Chondrocyte (in vitro differentiated cells): Measurements from ENCODE around the gene DDX49. TPM values are rescaled to one million over a fixed set of nuclear protein-coding genes. Genes with fewer than 3 reads are reported as not detected.

Experiments used
- DNase-seq: peaks from one replicate; pipeline ENCODE4 v3.0.0; 2021; ENCODE audit warnings: mixed read lengths, low spot score
- H3K27ac Mint-ChIP-seq: one replicate; pipeline ENCODE4 v1.8.0; 2021; ENCODE audit warnings: mild to moderate bottlenecking, moderate library complexity, mixed read lengths; ENCODE audit not compliant: unreplicated experiment
- H3K27me3 Mint-ChIP-seq: 2 replicates; pipeline ENCODE4 v1.8.0; 2021; ENCODE audit warnings: low read depth, mixed read lengths
- H3K36me3 Mint-ChIP-seq: 2 replicates; pipeline ENCODE4 v1.8.0; 2021; ENCODE audit warnings: low read depth, mixed read lengths
- H3K4me1 Mint-ChIP-seq: 2 replicates; pipeline ENCODE4 v1.8.0; 2021; ENCODE audit warnings: low read depth, mild to moderate bottlenecking, mixed read lengths
- H3K4me3 Mint-ChIP-seq: one replicate; pipeline ENCODE4 v1.8.0; 2021; ENCODE audit warnings: mild to moderate bottlenecking, moderate library complexity, mixed read lengths; ENCODE audit not compliant: unreplicated experiment
- H3K9me3 Mint-ChIP-seq: 2 replicates; pipeline ENCODE4 v1.8.0; 2021; ENCODE audit warnings: low read depth, mixed read lengths
- total RNA-seq: library from RNA; stranded (reverse); gene quantifications from 3 replicates; pipeline ENCODE4 v1.2.1, GENCODE V29; 2021
- TF ChIP-seq, protein P1 (sequence below): fragments of 200-600 bp; sonication (generic); IDR thresholded peaks from 2 replicates; pipeline ENCODE4 v1.5.0; 2021; ENCODE audit warnings: antibody characterized with exemption, mild to moderate bottlenecking, moderate library complexity

The DDX49 gene
- total RNA-seq, 1 donor from 2014 or later, result 50.6 TPM

DNA sequence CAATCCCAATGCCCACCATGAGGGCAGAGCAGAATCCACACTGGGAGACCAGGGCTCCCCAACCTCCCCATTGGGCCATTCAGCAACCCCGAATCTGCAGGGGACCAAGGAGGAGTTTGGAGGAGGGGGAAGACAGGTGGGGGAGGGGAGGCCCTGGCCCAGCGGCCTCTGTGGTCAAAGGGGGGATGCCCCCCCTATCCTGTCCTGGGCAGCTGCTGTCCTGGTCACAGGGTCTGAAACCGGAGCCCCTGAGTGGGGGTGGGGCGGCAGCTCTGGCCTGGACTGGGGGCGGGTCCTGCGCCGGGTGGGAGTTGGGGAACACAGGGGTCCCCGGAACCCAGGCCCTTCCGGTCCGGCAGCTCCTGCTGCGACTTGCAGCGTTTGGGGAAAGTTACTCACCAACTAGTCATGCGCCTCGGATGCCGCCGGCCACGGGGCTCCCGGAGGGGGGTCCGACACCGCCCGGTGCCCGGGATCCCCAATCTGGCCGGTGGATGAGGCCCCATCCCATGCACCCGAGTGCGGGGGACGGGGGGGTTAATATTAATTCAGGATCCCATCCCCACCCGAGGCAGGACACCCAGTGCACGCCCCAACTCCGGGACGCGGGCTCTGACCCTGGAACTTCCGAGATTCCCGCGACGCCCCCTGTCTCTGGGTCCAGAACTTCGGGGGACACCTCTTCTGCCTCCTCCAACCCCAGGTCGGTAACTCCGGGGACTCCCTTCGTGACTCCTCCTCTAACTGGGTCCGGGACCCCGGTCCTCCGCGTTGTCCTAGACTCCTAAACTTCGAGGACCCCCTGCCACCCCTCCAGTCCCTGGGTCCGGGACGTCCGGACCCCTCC, 20.6 kb downstream of the DDX49 start:
- DNase-seq, result no peak
- H3K36me3 Mint-ChIP-seq, result peaks cover 2% of the 10 kb centered on the region
- TF ChIP-seq, protein P1, sequence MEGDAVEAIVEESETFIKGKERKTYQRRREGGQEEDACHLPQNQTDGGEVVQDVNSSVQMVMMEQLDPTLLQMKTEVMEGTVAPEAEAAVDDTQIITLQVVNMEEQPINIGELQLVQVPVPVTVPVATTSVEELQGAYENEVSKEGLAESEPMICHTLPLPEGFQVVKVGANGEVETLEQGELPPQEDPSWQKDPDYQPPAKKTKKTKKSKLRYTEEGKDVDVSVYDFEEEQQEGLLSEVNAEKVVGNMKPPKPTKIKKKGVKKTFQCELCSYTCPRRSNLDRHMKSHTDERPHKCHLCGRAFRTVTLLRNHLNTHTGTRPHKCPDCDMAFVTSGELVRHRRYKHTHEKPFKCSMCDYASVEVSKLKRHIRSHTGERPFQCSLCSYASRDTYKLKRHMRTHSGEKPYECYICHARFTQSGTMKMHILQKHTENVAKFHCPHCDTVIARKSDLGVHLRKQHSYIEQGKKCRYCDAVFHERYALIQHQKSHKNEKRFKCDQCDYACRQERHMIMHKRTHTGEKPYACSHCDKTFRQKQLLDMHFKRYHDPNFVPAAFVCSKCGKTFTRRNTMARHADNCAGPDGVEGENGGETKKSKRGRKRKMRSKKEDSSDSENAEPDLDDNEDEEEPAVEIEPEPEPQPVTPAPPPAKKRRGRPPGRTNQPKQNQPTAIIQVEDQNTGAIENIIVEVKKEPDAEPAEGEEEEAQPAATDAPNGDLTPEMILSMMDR, result peak; percentile 29
- peaks cover 16% of the 10 kb centered on the region for H3K4me1 Mint-ChIP-seq
- H3K4me3 Mint-ChIP-seq, result peak overlapping the region; percentile 89
- H3K27me3 Mint-ChIP-seq, result no peaks in the 10 kb centered on the region
- H3K9me3 Mint-ChIP-seq, result no peaks in the 10 kb centered on the region
- H3K27ac Mint-ChIP-seq, result peak overlapping the region; percentile 80

DNA sequence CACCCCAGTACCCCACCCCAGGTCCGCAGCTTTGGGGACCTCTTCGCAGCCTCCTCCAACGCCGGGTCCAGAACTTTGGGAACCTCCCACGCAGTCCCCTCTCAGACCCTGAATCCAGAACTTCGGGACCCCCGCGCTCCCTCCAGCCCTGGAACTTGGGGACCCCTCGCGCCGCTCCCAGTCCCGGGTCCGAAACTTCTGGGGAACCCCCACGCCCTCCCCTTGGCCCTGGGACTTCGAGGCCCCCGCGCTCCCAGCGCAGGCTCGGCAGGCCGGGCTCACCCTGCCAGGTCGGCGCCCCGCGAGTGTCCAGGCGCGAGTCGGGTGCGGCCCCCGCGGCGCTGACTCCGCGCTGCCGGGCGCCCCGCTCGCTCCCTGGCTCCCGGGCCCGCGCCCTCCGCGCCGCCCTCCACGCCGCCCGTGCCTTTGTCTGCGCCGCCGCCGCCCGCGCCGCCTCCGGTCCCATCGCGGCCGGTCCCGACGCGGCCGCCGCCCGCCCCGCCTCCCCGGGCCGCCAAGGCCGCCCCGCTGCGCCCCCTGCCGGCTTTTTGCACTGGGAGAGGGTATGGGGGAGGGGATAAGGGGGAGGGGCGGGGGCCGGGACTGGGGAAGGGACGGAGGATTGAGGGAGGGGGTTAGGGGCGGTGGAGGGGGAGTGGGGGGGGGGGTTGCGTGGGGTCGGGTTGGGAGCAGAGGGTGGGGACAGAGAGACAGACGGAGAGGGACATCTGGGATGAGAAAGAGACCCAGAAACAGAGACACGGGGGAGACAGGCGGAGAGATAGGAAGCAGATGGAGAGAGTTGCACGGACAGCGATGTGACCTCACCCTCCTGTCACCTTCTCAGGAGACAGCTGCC, 21.5 kb downstream of the DDX49 start, which contains the start of gene HOMER3:
HOMER3 (minus strand) TSS at position 449 of the 859 bp plus-strand sequence. CDS start 2,235 bp downstream, outside the sequence.
- Mint-ChIP-seq H3K9me3 (no peaks in the 10 kb centered on the region), H3K4me3 (peak within 1 kb of the TSS; percentile 89), H3K27me3 (no peaks in the 10 kb centered on the region), H3K4me1 (peaks cover 16% of the 10 kb centered on the region), H3K36me3 (peaks cover 2% of the 10 kb centered on the region), H3K27ac (peak within 1 kb of the TSS; percentile 76)
- DNase-seq, result no peak
- TF ChIP-seq, protein P1, result peak; percentile 53

DNA sequence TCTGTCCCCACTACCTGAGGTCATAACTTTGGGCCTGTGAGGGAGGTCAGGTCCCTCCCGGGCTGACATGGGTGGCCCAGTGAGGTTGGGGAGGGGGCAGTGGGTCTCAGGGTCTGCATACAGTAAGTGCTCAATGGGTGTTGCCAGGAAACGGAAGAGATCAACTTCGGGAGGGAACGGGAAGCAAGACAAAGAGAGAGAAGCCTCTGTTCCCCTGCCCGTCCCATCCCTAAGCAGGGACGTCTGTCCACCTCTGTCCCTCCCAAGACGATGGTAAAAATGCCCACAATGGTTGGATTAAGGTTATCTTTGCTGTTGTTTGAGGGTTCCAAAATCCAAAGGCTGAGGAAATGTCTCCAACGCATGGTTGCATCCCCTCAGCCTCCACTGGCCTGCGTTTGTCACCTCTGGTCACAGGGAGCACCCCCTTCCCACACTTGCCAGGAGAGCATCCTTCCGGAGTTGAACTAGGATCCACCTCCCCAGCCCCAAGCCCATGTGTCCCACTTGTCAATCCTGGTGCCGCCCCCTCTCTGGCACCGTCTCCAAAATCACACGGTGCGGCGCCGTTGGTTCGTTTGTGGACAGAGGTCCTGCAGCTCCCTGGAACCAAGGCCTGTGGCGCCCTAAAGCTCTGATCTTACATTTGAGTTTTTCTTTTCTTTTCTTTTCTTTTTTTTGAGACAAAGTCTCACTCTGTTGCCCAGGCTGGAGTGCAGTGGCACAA, 22.3 kb downstream of the DDX49 start:
- peak overlapping the region; percentile 12 for H3K27ac Mint-ChIP-seq

DNA sequence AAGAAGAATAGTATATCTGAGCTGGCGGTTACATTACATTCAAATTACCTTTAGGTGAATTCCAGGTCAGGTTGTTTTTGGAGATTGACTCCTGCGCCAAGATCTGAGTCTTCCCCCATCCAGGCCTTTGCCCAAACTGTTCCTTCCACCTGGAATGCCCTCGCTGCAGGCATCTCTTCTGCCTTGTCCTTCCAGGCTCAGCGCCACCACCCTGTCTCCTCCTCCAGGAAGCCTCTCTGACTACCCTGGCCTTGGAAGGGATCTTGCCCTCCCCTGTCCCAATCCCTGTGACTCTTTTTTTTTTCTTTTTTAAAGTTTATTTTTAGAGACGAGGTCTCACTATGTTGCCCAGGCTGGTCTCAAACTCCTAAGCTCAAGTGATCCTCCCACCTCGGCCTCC, 23.2 kb downstream of the DDX49 start:
- Mint-ChIP-seq H3K4me1 (peaks cover 16% of the 10 kb centered on the region), H3K27me3 (no peaks in the 10 kb centered on the region), H3K36me3 (peaks cover 4% of the 10 kb centered on the region), H3K4me3 (no peak overlapping the region), H3K9me3 (no peaks in the 10 kb centered on the region), H3K27ac (no peak overlapping the region)
- TF ChIP-seq, protein P1, result no peak
- DNase-seq, result no peak

More for the DNA sequence above, 22.3 kb downstream of the DDX49 start:
- Mint-ChIP-seq H3K36me3 (peaks cover 6% of the 10 kb centered on the region), H3K4me3 (peak overlapping the region; percentile 31), H3K27me3 (no peaks in the 10 kb centered on the region), H3K9me3 (no peaks in the 10 kb centered on the region), H3K4me1 (peaks cover 16% of the 10 kb centered on the region)
- TF ChIP-seq, protein P1, result peak; percentile 5
- no peak for DNase-seq
